Body of pancreas (tissue), 4 donors: ENCODE data around the gene MRPL24.

Source experiments
- POLR2A ChIP-seq, 3 donors: fragments of 450-650 bp; IDR thresholded peaks; one replicate each; pipeline ENCODE4 v1.6.1; 2016; ENCODE audit warnings: antibody characterized with exemption in 3 of 3, mild to moderate bottlenecking in 2 of 3
- TF ChIP-seq, protein P1 (sequence below), 7 experiments: fragments of 450-650 bp in 4 of 7; fragments of 200-600 bp in 3 of 7; sonication (generic) in 3 of 7; IDR thresholded peaks; one replicate each; pipeline ENCODE4 v1.5.1; 2016 to 2019; ENCODE audit warnings: antibody characterized with exemption in 7 of 7

DNA sequence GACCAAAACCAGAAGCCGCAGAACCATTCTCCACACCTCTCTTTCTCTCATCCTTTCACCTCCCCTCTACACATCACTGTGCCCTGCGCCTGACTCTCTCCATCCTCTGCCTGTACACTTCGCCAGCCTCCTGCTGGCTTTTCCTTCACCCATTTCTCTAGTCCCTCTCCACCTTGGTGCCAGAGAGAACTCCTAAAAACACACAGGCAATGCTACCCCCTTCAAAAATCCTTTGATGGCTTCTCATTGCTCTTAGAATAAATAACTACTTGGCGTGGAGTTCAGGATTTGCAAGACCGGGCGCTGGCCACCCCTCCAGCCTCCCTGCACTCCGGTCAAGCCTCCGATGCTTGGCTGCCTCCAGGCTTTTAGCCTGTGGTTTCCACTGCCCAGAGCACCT is 44.1 kb downstream of the MRPL24 start:
- no peak for TF ChIP-seq POLR2A (IDR thresholded peaks at IDR 0.05)
- TF ChIP-seq, protein P1, sequence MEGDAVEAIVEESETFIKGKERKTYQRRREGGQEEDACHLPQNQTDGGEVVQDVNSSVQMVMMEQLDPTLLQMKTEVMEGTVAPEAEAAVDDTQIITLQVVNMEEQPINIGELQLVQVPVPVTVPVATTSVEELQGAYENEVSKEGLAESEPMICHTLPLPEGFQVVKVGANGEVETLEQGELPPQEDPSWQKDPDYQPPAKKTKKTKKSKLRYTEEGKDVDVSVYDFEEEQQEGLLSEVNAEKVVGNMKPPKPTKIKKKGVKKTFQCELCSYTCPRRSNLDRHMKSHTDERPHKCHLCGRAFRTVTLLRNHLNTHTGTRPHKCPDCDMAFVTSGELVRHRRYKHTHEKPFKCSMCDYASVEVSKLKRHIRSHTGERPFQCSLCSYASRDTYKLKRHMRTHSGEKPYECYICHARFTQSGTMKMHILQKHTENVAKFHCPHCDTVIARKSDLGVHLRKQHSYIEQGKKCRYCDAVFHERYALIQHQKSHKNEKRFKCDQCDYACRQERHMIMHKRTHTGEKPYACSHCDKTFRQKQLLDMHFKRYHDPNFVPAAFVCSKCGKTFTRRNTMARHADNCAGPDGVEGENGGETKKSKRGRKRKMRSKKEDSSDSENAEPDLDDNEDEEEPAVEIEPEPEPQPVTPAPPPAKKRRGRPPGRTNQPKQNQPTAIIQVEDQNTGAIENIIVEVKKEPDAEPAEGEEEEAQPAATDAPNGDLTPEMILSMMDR (IDR thresholded peaks at IDR 0.05), result no peak
